ENCODE measurements around the gene IRX2.

GRCh38 chr5:2758632-2759031 is 7.2 kb upstream of the IRX2 start:
- TF ChIP-seq CTCF (IDR thresholded peaks at IDR 0.05; ENCODE audit: low read length) (no peak), EZH2 (optimal IDR thresholded peaks at IDR 0.05; ENCODE audit: low read depth, low read length) (no peak), EZH2phosphoT487 (IDR thresholded peaks at IDR 0.05; ENCODE audit: low read length) (no peak)
